Esophagus muscularis mucosa (tissue), 4 donors: ENCODE data around the gene H19. TPM values are rescaled to one million over a fixed set of nuclear protein-coding genes. Genes with fewer than 3 reads are reported as not detected.

ENCODE experiments used
- DNase-seq: peaks from one replicate; pipeline ENCODE4 v3.0.0-alpha.2; 2017; ENCODE audit errors: extremely low spot score
- H3K27ac ChIP-seq, 4 donors: fragments of 200-600 bp; sonication (generic); replicated peaks in 1 of 4; 1 replicate in 3 of 4; 2 replicates in 1 of 4; pipeline ENCODE4 v1.5.1; 2016 to 2019; ENCODE audit warnings: mild to moderate bottlenecking in 1 of 4
- H3K27me3 ChIP-seq, 4 donors: fragments of 200-600 bp; sonication (generic); one replicate each; pipeline versions ENCODE4 v1.5.1 to v1.6.0; 2016 to 2019
- H3K36me3 ChIP-seq, 4 donors: fragments of 200-600 bp; sonication (generic); one replicate each; pipeline ENCODE4 v1.5.1; 2016 to 2019
- H3K4me1 ChIP-seq, 4 donors: fragments of 200-600 bp; sonication (generic); one replicate each; pipeline ENCODE4 v1.5.1; 2016 to 2019
- H3K4me3 ChIP-seq, 4 donors: fragments of 200-600 bp; sonication (generic); 1 replicate in 2 of 4; 2 replicates in 2 of 4; pipeline ENCODE4 v1.5.1; 2016 to 2019; ENCODE audit warnings: mild to moderate bottlenecking in 4 of 4, moderate library complexity in 1 of 4
- H3K9me3 ChIP-seq, 4 donors: fragments of 200-600 bp; sonication (generic); 1 replicate in 3 of 4; 2 replicates in 1 of 4; pipeline ENCODE4 v1.5.1; 2016 to 2019
- CTCF ChIP-seq, 3 experiments: fragments of 200-600 bp in 2 of 3; fragments of 450-650 bp in 1 of 3; sonication (generic) in 2 of 3; IDR thresholded peaks; one replicate each; pipeline ENCODE4 v1.5.1; 2017 to 2019; ENCODE audit warnings: antibody characterized with exemption in 3 of 3, mild to moderate bottlenecking in 2 of 3, moderate library complexity in 1 of 3
- EP300 ChIP-seq: sonication (generic); formaldehyde crosslinking; IDR thresholded peaks from one replicate; pipeline ENCODE4 v1.6.1; 2017; ENCODE audit warnings: antibody characterized with exemption
- POLR2A ChIP-seq: fragments of 450-650 bp; IDR thresholded peaks from one replicate; pipeline ENCODE4 v1.6.1; 2017; ENCODE audit warnings: antibody characterized with exemption, moderate library complexity, mild to moderate bottlenecking, low read depth
- POLR2AphosphoS5 ChIP-seq, 2 donors: sonication (generic); formaldehyde crosslinking; IDR thresholded peaks; one replicate each; pipeline ENCODE4 v1.6.1; 2017; ENCODE audit warnings: antibody characterized with exemption in 2 of 2
- WGBS: methylation state at CpG from one replicate; pipeline ENCODE4 v1.1.5; 2018; 5-methylcytosine and 5-hydroxymethylcytosine counted together
- intact Hi-C: fragments of 100-400 bp; cut with DNase I; formaldehyde crosslinking; loops from one replicate; pipeline ENCODE4 v1.15.1; 2023
- total RNA-seq, 4 donors: library from RNA; depleted of rRNA; stranded (reverse); fragments of >200 nt; gene quantifications; one replicate each; pipeline versions ENCODE4 v1.1.0 to v1.2.1, GENCODE V29; 2016

The H19 gene
- total RNA-seq, 4 donors from 2014 or later: 372 to 753 (median 391) TPM

GRCh38 chr11:1970956-1971355, 26.7 kb downstream of the H19 start:
- no peaks in the 10 kb centered on the region for H3K27me3 ChIP-seq
- H3K36me3 ChIP-seq: no peaks in the 10 kb centered on the region
- no peak overlapping the region for H3K27ac ChIP-seq
- no peaks in the 10 kb centered on the region for H3K9me3 ChIP-seq
- 75% methylated on average over 10 of the region's 15 CpGs for WGBS
- no peak for DNase-seq
- intact Hi-C loops: no loop called here
- no peak overlapping the region for H3K4me3 ChIP-seq
- H3K4me1 ChIP-seq: no peaks in the 10 kb centered on the region
- no peak for TF ChIP-seq CTCF (IDR thresholded peaks at IDR 0.05)
- TF ChIP-seq EP300: no peak
- no peak for TF ChIP-seq POLR2A
- no peak for TF ChIP-seq POLR2AphosphoS5 (IDR thresholded peaks at IDR 0.05)

- Histone ChIP-seq H3K27me3 (no peaks in the 10 kb centered on the region), H3K4me1 (no peaks in the 10 kb centered on the region), H3K27ac (no peak overlapping the region), H3K9me3 (no peaks in the 10 kb centered on the region), H3K36me3 (no peaks in the 10 kb centered on the region), H3K4me3 (no peak overlapping the region)
- TF ChIP-seq EP300 (no peak), POLR2AphosphoS5 (IDR thresholded peaks at IDR 0.05) (no peak), CTCF (IDR thresholded peaks at IDR 0.05) (no peak), POLR2A (no peak)
- intact Hi-C loops: no loop called here
- DNase-seq: no peak
- no CpG with 5 or more reads among the region's 23 CpGs for WGBS
These were observed 27.9 kb downstream of the H19 start for GRCh38 chr11:1969776-1970175.

- H3K27me3 ChIP-seq: no peaks in the 10 kb centered on the region
- TF ChIP-seq CTCF (IDR thresholded peaks at IDR 0.05) (no peak), EP300 (no peak), POLR2AphosphoS5 (IDR thresholded peaks at IDR 0.05) (no peak), POLR2A (no peak)
- no peak overlapping the region for H3K4me3 ChIP-seq
- no peak for DNase-seq
- H3K9me3 ChIP-seq: no peaks in the 10 kb centered on the region
- intact Hi-C loops: no loop called here
- H3K27ac ChIP-seq: no peak overlapping the region
- H3K36me3 ChIP-seq: no peaks in the 10 kb centered on the region
- no peaks in the 10 kb centered on the region for H3K4me1 ChIP-seq
- no CpG with 5 or more reads among the region's 21 CpGs for WGBS
These were observed 28.6 kb downstream of the H19 start for GRCh38 chr11:1969035-1969434.

GRCh38 chr11:1968454-1969002, 29.1 kb downstream of the H19 start:
- Histone ChIP-seq H3K27me3 (no peaks in the 10 kb centered on the region), H3K36me3 (no peaks in the 10 kb centered on the region), H3K27ac (no peak overlapping the region), H3K4me3 (no peak overlapping the region), H3K9me3 (no peaks in the 10 kb centered on the region), H3K4me1 (no peaks in the 10 kb centered on the region)
- intact Hi-C loops: no loop called here
- no peak for DNase-seq
- no CpG with 5 or more reads among the region's 24 CpGs for WGBS
- TF ChIP-seq POLR2AphosphoS5 (IDR thresholded peaks at IDR 0.05): no peak
- no peak for TF ChIP-seq CTCF (IDR thresholded peaks at IDR 0.05)
- TF ChIP-seq POLR2A: no peak
- no peak for TF ChIP-seq EP300

- intact Hi-C loops: no loop called here
- Histone ChIP-seq H3K27me3 (no peaks in the 10 kb centered on the region), H3K9me3 (no peaks in the 10 kb centered on the region), H3K4me3 (no peak overlapping the region), H3K36me3 (no peaks in the 10 kb centered on the region), H3K4me1 (no peaks in the 10 kb centered on the region), H3K27ac (no peak overlapping the region)
- WGBS: no CpG with 5 or more reads among the region's 21 CpGs
- DNase-seq: no peak
- no peak for TF ChIP-seq CTCF (IDR thresholded peaks at IDR 0.05)
- no peak for TF ChIP-seq POLR2AphosphoS5 (IDR thresholded peaks at IDR 0.05)
- no peak for TF ChIP-seq EP300
- TF ChIP-seq POLR2A: no peak
These were observed 29.9 kb downstream of the H19 start for GRCh38 chr11:1967641-1968225.
